HG03521 (cell line): ENCODE measurements around the gene RIIAD1.
A peak's percentile ranks its signal among the peaks of the same experiment; 100 is the strongest.
"Not testable (repeated sequence)": the region's sequence is repeated elsewhere in the genome, so short reads cannot be mapped to it uniquely, and the experiment has no call there.

Experiments used
- ATAC-seq: cut with Tn5 transposase; IDR thresholded peaks from one replicate; pipeline ENCODE4 v1.9.1; 2021; ENCODE audit warnings: mild to moderate bottlenecking, moderate library complexity; ENCODE audit not compliant: unreplicated experiment

Gene RIIAD1

DNA sequence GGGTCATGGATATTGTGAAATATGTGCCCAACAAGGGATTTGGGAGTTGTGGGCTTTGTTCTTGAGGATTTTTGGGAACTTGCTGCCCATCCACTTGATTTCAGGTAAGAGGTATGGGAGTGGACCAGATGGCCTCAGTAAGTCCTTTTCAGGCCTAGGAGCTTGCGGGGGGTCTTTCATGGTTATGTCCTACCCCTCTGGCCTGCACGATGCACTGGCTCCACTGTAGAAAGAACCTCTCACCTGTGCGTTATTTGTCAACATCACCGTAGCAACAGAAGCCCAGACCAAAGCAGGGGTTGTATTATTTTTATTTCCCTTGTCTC lies 8.6 kb downstream of the RIIAD1 start:
- no peak for ATAC-seq

DNA sequence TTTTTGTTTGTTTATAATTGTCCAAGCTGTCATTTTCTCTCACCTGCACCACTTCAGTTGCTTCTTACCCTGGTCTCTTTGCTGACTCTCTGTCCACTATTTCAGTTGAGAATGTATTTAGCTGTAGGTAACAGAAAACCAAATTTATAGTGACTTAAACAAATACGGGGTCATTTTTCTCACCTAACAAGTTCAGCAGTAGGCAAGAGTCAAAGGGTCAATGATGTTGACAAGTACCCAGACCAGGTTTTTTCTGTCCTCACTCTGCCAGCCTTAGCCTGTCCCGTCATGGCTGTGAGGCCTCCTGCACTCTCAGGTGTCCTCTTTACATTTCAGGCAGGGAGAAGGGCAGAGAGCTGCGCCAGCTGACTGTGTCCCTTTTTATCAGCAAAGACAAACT lies 11.8 kb downstream of the RIIAD1 start:
- ATAC-seq, result no peak

DNA sequence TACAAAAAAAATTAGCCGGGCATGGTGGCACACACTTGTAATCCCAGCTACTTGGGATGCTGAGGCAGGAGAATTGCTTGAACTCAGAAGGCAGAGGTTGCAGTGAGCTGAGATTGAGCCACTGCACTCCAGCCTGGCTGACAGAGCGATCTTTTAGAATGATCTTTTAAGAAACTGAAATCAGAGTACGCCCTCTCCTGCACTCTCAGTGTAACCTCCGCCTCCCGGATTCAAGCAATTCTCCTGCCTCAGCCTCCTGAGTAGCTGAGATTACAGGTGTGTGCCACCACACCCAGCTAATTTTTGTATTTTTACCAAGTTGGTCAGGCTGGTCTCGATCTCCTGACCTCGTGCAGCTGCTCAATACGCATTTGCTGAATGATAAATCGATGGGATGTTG lies 12.7 kb downstream of the RIIAD1 start:
- not testable (repeated sequence) for ATAC-seq

- ATAC-seq, result no peak
These were observed 15.7 kb downstream of the RIIAD1 start for GRCh38 chr1:151737026-151737425.

GRCh38 chr1:151737479-151737878 lies 16.2 kb downstream of the RIIAD1 start:
- no peak for ATAC-seq

GRCh38 chr1:151739590-151740355 lies 18.5 kb downstream of the RIIAD1 start:
- no peak for ATAC-seq

- no peak for ATAC-seq
These were observed 20.2 kb downstream of the RIIAD1 start for GRCh38 chr1:151741516-151741915.

DNA sequence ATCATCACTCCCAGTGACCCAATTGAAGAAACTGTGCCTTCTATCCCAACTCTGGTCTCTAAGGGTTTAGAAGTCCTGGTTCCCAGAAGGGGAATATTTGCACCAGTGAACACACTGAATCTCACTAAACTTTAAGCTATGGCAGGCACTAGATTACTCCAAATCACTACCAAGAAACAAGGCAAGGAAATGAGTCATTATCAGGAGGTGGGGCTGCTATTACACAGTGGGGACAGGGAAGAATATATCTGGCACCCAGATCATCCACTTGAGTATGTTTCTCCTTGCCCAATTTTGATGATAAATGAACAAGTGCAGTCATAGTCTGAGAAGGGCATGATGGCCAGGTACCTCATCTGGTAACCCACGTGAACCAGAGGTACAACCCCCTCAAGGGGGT lies 35.0 kb downstream of the RIIAD1 start:
- ATAC-seq, result no peak

GRCh38 chr1:151759241-151759640 lies 37.9 kb downstream of the RIIAD1 start:
- ATAC-seq, result no peak

DNA sequence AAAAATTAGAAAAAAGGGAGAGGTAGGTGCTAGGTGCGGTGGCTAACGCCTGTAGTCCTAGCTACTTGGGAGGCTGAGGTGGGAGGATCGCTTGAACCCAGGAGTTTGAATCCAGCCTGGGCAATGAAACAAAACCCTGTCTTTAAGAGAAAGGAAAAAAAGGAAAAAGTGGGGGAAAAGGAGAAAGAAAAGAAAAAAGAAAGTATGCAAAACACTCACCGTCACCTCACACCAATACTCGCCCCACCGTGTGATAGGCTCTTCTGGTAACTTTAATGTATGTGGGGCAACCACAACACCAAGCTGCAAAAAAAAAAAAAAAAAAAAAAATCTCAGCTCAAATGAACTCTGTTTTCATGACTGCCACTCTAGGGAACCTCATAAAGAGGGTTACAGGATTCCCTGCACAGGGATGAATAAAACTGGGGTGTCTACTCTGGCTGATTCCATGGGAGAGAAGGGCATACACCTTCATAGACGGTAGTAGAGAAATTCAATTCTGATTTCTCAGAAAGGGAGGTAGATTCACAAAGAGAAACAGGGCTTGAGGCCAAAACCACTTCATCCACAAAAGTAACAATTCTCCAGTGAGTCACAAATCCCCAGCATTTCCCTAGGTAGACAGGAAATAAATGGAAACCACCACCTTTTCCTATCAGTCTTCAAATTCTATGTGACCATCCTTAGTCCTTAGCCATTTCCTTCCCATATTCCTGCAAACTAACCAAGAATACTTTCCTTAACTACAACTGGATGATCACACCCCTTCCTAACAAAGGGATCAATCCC lies 39.5 kb downstream of the RIIAD1 start:
- ATAC-seq, result no peak

DNA sequence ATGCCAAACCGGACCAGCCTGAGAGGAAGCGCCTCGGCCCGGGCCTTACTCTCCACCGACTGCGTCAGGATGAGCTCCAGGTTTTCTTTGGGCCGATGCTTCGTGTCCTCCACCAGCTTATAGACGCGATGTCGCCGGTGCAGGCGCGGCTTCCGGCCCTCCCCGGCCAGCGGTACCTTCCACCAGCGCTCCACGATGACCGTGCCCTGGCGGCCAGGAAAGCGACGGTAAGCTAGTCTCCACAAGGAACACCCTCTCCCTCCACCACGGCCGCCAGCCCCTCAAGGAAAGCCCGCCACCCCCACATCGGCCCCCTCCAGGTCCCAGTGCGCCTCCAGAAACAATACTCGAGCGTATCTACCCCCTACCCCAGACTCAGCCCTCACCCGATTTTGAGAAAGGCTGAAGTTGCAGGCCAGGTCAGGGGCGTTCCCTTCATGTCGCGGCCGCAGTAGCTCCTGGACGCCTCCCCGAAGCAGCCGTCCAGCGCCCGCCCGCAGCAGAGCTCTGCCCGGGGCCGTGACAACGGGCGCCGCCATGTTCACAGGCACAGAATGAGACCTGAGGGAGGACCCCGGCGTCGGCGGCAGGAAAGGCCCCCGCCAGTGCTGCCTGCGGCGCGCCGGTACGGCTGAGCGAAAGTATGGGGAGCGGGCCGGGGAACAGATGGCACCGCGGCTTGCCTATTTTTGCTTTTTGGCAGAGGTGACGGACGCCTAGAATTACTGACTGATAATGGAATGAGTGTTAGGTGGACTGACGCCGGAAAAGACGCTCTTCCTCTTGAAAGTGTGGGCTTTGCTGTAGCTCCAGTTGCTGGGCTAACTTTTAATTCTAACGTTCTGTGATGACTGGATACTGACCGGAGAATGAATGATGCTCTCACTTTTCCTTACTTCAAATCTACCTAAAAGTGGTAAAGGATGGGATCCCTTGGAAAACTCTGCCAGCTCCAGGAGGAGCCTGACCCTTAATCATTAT lies 41.9 kb downstream of the RIIAD1 start, which contains the start of gene MRPL9:
TSS of gene MRPL9 (minus strand) at position 556 of the 981 bp plus-strand sequence. CDS start at position 539, 17 bp downstream.
- ATAC-seq, result peak; percentile 88

DNA sequence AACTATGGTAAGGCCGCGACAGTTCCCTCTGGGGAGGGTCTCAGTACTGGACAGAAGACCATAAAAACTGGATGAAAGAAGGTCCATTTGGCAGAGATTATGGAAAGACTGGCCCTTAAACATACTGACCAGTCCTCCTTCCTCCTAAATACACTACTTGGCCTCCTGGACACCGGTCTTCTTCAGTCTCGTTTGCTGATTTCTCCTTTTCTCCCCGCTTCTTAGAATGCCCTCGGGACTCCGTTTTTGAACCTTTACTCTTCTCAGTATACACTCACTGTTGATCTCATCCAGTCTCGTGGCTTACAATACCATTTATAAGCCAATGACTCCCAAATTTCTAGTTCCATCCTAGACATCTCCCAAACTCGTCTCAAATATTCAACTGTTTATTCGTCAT lies 42.7 kb downstream of the RIIAD1 start:
- ATAC-seq, result no peak

DNA sequence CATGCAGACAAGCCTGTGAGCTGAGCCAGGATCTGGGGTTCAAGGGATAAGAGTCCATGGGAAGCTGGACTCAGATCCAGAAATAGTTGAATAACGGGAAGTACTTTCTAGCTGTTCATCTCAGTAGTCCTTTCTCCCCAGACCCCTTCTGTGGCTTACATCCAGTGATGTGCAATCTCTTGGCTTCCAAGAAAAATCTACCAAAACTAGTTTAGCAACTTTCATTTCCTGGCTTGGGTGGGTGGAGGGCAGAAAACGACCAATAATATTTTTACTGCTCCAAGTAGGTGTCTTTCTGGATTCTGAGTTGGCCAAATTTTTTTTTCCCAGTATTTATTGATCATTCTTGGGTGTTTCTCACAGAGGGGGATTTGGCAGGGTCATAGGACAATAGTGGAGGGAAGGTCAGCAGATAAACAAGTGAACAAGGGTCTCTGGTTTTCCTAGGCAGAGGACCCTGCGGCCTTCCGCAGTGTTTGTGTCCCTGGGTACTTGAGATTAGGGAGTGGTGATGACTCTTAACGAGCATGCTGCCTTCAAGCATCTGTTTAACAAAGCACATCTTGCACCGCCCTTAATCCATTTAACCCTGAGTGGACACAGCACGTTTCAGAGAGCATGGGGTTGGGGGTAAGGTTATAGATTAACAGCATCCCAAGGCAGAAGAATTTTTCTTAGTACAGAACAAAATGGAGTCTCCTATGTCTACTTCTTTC lies 47.2 kb downstream of the RIIAD1 start:
- not testable (repeated sequence) for ATAC-seq

GRCh38 chr1:151769270-151769669 lies 47.9 kb downstream of the RIIAD1 start:
- not testable (repeated sequence) for ATAC-seq

DNA sequence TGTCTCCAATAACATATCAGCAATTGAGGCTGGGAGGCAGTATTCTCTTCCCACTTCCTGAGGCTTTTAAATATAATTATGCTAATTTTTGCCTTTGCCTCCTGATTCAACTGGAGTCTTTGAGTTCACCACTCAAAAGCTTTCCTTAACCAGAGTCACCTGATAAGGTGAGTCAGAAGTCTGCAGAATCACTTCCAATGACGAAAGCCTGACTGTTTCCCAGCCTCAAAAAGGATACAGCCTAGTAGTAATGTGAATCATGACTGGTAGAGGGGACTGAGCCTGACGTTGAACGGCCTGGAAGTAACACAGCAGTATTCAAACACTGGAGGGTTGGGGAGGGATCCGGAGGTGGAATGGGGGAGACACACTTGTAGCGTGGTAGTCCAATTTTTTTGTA lies 52.4 kb downstream of the RIIAD1 start:
- ATAC-seq, result no peak

DNA sequence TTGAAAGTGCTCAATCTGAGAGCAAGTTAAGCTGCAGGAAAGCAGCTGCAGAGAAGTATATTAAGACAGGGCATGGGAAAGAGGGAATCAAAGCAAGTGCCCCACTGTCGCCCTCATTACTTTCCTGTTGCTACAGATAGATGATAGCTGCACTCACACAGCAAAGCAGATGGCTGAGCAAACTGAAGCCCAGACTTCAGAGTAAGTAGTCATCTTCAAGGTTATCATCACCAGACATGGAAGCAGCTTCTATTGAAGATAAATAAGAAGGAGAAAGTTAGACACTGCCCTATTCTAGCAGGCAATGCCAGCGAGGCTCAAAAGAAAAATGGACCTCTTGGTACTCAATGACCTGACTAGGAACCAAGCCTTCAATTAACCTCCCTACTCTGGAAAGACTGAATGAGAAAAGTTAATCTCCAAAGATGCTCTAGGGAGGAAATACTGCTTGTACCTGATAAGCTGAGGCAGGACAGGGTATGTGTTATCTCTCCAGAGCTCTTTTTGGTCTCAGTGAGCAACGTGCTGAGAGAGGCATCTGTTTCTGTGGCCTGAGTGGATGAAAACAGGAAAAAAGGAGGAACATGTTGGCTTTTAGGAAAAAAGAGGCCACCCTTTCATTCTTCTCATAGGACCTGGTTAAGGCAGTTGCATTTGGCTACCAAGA lies 53.1 kb downstream of the RIIAD1 start:
- ATAC-seq, result no peak

- no peak for ATAC-seq
These were observed 54.8 kb downstream of the RIIAD1 start for GRCh38 chr1:151775894-151776664.

- ATAC-seq, result no peak
These were observed 55.3 kb downstream of the RIIAD1 start for GRCh38 chr1:151776665-151777062.

DNA sequence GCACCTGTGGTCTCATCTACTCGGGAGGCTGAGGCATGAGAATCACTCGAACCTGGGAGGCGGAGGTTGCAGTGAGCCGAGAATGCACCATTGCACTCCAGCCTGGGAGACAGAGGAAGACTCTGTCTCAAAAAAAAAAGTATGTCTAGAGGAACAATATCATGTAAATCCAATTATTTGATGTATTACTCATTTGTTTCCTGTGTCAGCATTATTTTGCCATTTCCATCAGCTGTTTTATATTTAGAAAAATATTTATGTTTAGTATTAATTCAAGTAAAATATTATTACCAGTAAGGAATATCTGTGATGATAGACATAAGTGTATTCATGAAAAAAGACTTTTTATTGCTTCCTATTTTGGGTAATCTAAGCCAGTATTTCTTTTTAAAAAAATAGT lies 56.0 kb downstream of the RIIAD1 start:
- ATAC-seq, result no peak
